Measurements from ENCODE around the gene SLC15A3. TPM values are rescaled to one million over a fixed set of nuclear protein-coding genes. Genes with fewer than 3 reads are reported as not detected.
A peak's percentile ranks its signal among the peaks of the same experiment; 100 is the strongest.

SLC15A3 gene
- total and polyA plus RNA-seq, 4 donors, result 9.0 to 20.9 (median 16.3) TPM

GRCh38 chr11:60905551-60906113, 46.3 kb downstream of the SLC15A3 start:
- 10% methylated on average over 16 of the region's 16 CpGs for WGBS
- no peak for DNase-seq (ENCODE audit: low spot score)
- Histone ChIP-seq H3K36me3 (ENCODE audit: control insufficient read depth in 4 of 4, insufficient read depth in 3 of 4, low read depth in 1 of 4, low read length in 3 of 4) (peaks cover 0 to 24% (median 18%) of the 10 kb centered on the region in 4 donors), H3K27me3 (ENCODE audit: control insufficient read depth in 4 of 4, insufficient read depth in 4 of 4, low read length in 3 of 4) (no peaks in the 10 kb centered on the region), H3K27ac (ENCODE audit: low read depth in 1 of 2, low read length in 2 of 2) (peak overlapping the region; percentile 92 to 97), H3K4me3 (ENCODE audit: low read depth in 1 of 3, low read length in 3 of 3) (peak overlapping the region; percentile 86 to 93 (median 91)), H3K9me3 (ENCODE audit: control insufficient read depth in 4 of 4, low read length in 3 of 4) (no peaks in the 10 kb centered on the region), H3K4me1 (ENCODE audit: control insufficient read depth in 4 of 4, insufficient read depth in 4 of 4, low read length in 3 of 4) (peaks cover 2 to 41% (median 25%) of the 10 kb centered on the region in 4 donors), H3K9ac (ENCODE audit: low read depth in 1 of 2, low read length in 2 of 2) (peak overlapping the region; percentile 46 to 97)
- TF ChIP-seq RXRA (IDR thresholded peaks at IDR 0.05) (no peak), SP1 (IDR thresholded peaks at IDR 0.05) (no peak), HNF4A (conservative IDR thresholded peaks at IDR 0.05) (no peak), MAX (IDR thresholded peaks at IDR 0.05) (no peak)

- TF ChIP-seq RXRA (IDR thresholded peaks at IDR 0.05) (no peak), MAX (IDR thresholded peaks at IDR 0.05) (no peak), ATF3 (IDR thresholded peaks at IDR 0.05) (no peak)
- peak overlapping the region; percentile 86 to 93 (median 91) for H3K4me3 ChIP-seq (ENCODE audit: low read depth in 1 of 3, low read length in 3 of 3)
- H3K9me3 ChIP-seq (ENCODE audit: control insufficient read depth in 4 of 4, low read length in 3 of 4), result no peaks in the 10 kb centered on the region
- H3K9ac ChIP-seq (ENCODE audit: low read depth in 1 of 2, low read length in 2 of 2), result peak overlapping the region; percentile 46 to 97
- peak overlapping the region; percentile 92 to 97 for H3K27ac ChIP-seq (ENCODE audit: low read depth in 1 of 2, low read length in 2 of 2)
- WGBS, result 62% methylated on average over 6 of the region's 6 CpGs
- DNase-seq (ENCODE audit: low spot score), result no peak
- peaks cover 2 to 45% (median 29%) of the 10 kb centered on the region in 4 donors for H3K4me1 ChIP-seq (ENCODE audit: control insufficient read depth in 4 of 4, insufficient read depth in 4 of 4, low read length in 3 of 4)
- no peaks in the 10 kb centered on the region for H3K27me3 ChIP-seq (ENCODE audit: control insufficient read depth in 4 of 4, insufficient read depth in 4 of 4, low read length in 3 of 4)
- peaks cover 0 to 30% (median 22%) of the 10 kb centered on the region in 4 donors for H3K36me3 ChIP-seq (ENCODE audit: control insufficient read depth in 4 of 4, insufficient read depth in 3 of 4, low read depth in 1 of 4, low read length in 3 of 4)
Measured at GRCh38 chr11:60905047-60905446, 46.9 kb downstream of the SLC15A3 start.

GRCh38 chr11:60902625-60903024, 49.4 kb downstream of the SLC15A3 start:
- peaks cover 6 to 45% (median 38%) of the 10 kb centered on the region in 4 donors for H3K36me3 ChIP-seq (ENCODE audit: control insufficient read depth in 4 of 4, insufficient read depth in 3 of 4, low read depth in 1 of 4, low read length in 3 of 4)
- H3K4me1 ChIP-seq (ENCODE audit: control insufficient read depth in 4 of 4, insufficient read depth in 4 of 4, low read length in 3 of 4), result peaks cover 2 to 47% (median 29%) of the 10 kb centered on the region in 4 donors
- no peak overlapping the region for H3K27ac ChIP-seq (ENCODE audit: low read depth in 1 of 2, low read length in 2 of 2)
- H3K9me3 ChIP-seq (ENCODE audit: control insufficient read depth in 4 of 4, low read length in 3 of 4), result no peaks in the 10 kb centered on the region
- no peak overlapping the region for H3K4me3 ChIP-seq (ENCODE audit: low read depth in 1 of 3, low read length in 3 of 3)
- DNase-seq (ENCODE audit: low spot score), result no peak
- 87% methylated on average over 11 of the region's 11 CpGs for WGBS
- H3K9ac ChIP-seq (ENCODE audit: low read depth in 1 of 2, low read length in 2 of 2), result no peak overlapping the region
- no peaks in the 10 kb centered on the region for H3K27me3 ChIP-seq (ENCODE audit: control insufficient read depth in 4 of 4, insufficient read depth in 4 of 4, low read length in 3 of 4)
- no peak for TF ChIP-seq FOXA1 (IDR thresholded peaks at IDR 0.05)
- TF ChIP-seq ATF3 (IDR thresholded peaks at IDR 0.05), result no peak
- TF ChIP-seq TAF1 (conservative IDR thresholded peaks at IDR 0.05), result no peak
- no peak for TF ChIP-seq ZBTB33 (IDR thresholded peaks at IDR 0.05)
- TF ChIP-seq HNF4A (conservative IDR thresholded peaks at IDR 0.05), result no peak
- TF ChIP-seq MAX (IDR thresholded peaks at IDR 0.05), result no peak
- TF ChIP-seq REST (IDR thresholded peaks at IDR 0.05), result no peak
- no peak for TF ChIP-seq FOXA2 (IDR thresholded peaks at IDR 0.05)
- TF ChIP-seq EGR1 (IDR thresholded peaks at IDR 0.05; ENCODE audit: low read depth in 2 of 2), result no peak
